Endothelial cell of umbilical vein (primary cell): ENCODE measurements around the gene MAP3K1. TPM values are rescaled to one million over a fixed set of nuclear protein-coding genes. Genes with fewer than 3 reads are reported as not detected.

Experiments
- BruUV-seq: library from RNA; stranded (reverse); fragments of 400-500 nt; replicated peaks from 2 replicates; lab custom pipeline; 2021; lab: Mats Ljungman, UMichigan
- CTCF ChIA-PET: fragments of 300-600, 350-600 bp; sonication (Branson Sonifier 250); formaldehyde crosslinking; loops from one replicate; lab custom pipeline; 2021; ENCODE audit warnings: antibody characterized with exemption, inconsistent platforms; lab: Charles Lee
- POLR2A ChIA-PET: fragments of 300-600, 350-600 bp; sonication (Branson Sonifier 250); formaldehyde crosslinking; loops from one replicate; lab custom pipeline; 2021; ENCODE audit warnings: antibody characterized with exemption, inconsistent platforms; lab: Charles Lee
- DNase-seq: peaks from one replicate; pipeline ENCODE4 v3.0.0-alpha.2; 2011; ENCODE audit warnings: low read depth, low spot score
- FAIRE-seq: peaks from 2 replicates; lab custom pipeline; 2011; peaks lifted over from hg19 to GRCh38; lab: Jason Lieb, UNC
- H2AFZ ChIP-seq: 2 replicates; pipeline ENCODE4 v1.6.0; 2012; ENCODE audit warnings: low read depth, low read length, control low read depth, inconsistent platforms
- H3K27ac ChIP-seq: 2 replicates; pipeline ENCODE4 v1.5.1; 2011; ENCODE audit warnings: low read depth, mild to moderate bottlenecking, control low read depth, low read length, moderate library complexity; ENCODE audit not compliant: insufficient read depth
- H3K27me3 ChIP-seq, 2 experiments: 2 replicates each; pipeline versions ENCODE4 v1.6.0 to v1.6.1; 2011; ENCODE audit warnings: low read length in 2 of 2, mixed read lengths in 1 of 2; ENCODE audit not compliant: control insufficient read depth in 2 of 2, insufficient read depth in 2 of 2
- H3K36me3 ChIP-seq, 2 experiments: 2 replicates in 1 of 2; 3 replicates in 1 of 2; pipeline ENCODE4 v1.5.1; 2011; ENCODE audit warnings: low read length in 2 of 2, mild to moderate bottlenecking in 1 of 2, moderate library complexity in 1 of 2; ENCODE audit not compliant: control insufficient read depth in 2 of 2, insufficient read depth in 2 of 2; ENCODE audit errors: extremely low read depth in 1 of 2
- H3K4me1 ChIP-seq: 3 replicates; pipeline ENCODE4 v1.5.1; 2011; ENCODE audit warnings: mild to moderate bottlenecking, low read length; ENCODE audit not compliant: control insufficient read depth, insufficient read depth; ENCODE audit errors: extremely low read depth
- H3K4me2 ChIP-seq: 2 replicates; pipeline ENCODE4 v1.6.1; 2011; ENCODE audit warnings: low read length, control low read depth, mixed read lengths; ENCODE audit not compliant: insufficient read depth
- H3K4me3 ChIP-seq, 3 experiments: fragments of 200-600 bp in 1 of 3; sonication (generic), shearing (Covaris generic) in 1 of 3; replicated peaks in 1 of 3; 2 replicates each; pipeline ENCODE4 v1.5.1; 2011 to 2016; ENCODE audit warnings: control low read depth in 3 of 3, low read length in 3 of 3, mild to moderate bottlenecking in 2 of 3, inconsistent platforms in 1 of 3, low read depth in 1 of 3, moderate library complexity in 1 of 3; ENCODE audit not compliant: insufficient read depth in 1 of 3
- H3K79me2 ChIP-seq: 2 replicates; pipeline ENCODE4 v1.6.0; 2012; ENCODE audit warnings: low read length, inconsistent platforms; ENCODE audit not compliant: control insufficient read depth, insufficient read depth
- H3K9ac ChIP-seq: replicated peaks from 2 replicates; pipeline ENCODE3; 2011; ENCODE audit warnings: low read length, control low read depth; ENCODE audit not compliant: insufficient read depth; ENCODE audit errors: extremely low read depth
- H3K9me1 ChIP-seq: replicated peaks from 3 replicates; pipeline ENCODE4 v1.6.0; 2011; ENCODE audit warnings: mild to moderate bottlenecking, low read length; ENCODE audit not compliant: control insufficient read depth, insufficient read depth; ENCODE audit errors: extremely low read depth
- H3K9me3 ChIP-seq: replicated peaks from 2 replicates; pipeline ENCODE4 v1.5.1; 2012; ENCODE audit warnings: low read length, inconsistent platforms; ENCODE audit not compliant: control insufficient read depth, insufficient read depth
- H4K20me1 ChIP-seq: replicated peaks from 2 replicates; pipeline ENCODE3; 2011; ENCODE audit warnings: mild to moderate bottlenecking, low read length; ENCODE audit not compliant: control insufficient read depth, insufficient read depth; ENCODE audit errors: extremely low read depth
- CTCF ChIP-seq, 2 donors: IDR thresholded peaks; 1 replicate in 1 of 2; 2 replicates in 1 of 2; pipeline ENCODE4 v1.5.1; 2011; ENCODE audit warnings: low read length in 2 of 2, mild to moderate bottlenecking in 2 of 2, moderate library complexity in 2 of 2, control low read depth in 1 of 2, inconsistent platforms in 1 of 2, low read depth in 1 of 2; ENCODE audit not compliant: insufficient read depth in 1 of 2; ENCODE audit errors: extremely low read depth in 1 of 2
- EZH2 ChIP-seq: IDR thresholded peaks from 2 replicates; pipeline ENCODE4 v1.6.1; 2012; ENCODE audit warnings: borderline replicate concordance, low read depth, mild to moderate bottlenecking, moderate library complexity, low read length, inconsistent platforms; ENCODE audit not compliant: severe bottlenecking
- FOS ChIP-seq: IDR thresholded peaks from 2 replicates; pipeline ENCODE4 v1.6.1; 2011; ENCODE audit warnings: mild to moderate bottlenecking, low read length, moderate library complexity, borderline replicate concordance; ENCODE audit not compliant: insufficient read depth
- GATA2 ChIP-seq: IDR thresholded peaks from 2 replicates; pipeline ENCODE4 v1.7.0; 2011; ENCODE audit warnings: low read depth, mild to moderate bottlenecking, moderate library complexity, mixed read lengths, low read length; ENCODE audit not compliant: insufficient read length, insufficient read depth
- JUN ChIP-seq: IDR thresholded peaks from 2 replicates; pipeline ENCODE4 v1.6.1; 2011; ENCODE audit warnings: borderline replicate concordance, low read depth; ENCODE audit not compliant: insufficient read length, insufficient read depth
- MAX ChIP-seq: IDR thresholded peaks from 2 replicates; pipeline ENCODE4 v1.6.1; 2011; ENCODE audit not compliant: insufficient read depth, insufficient read length
- MYC ChIP-seq: IDR thresholded peaks from one replicate; pipeline ENCODE4 v1.6.1; 2011; ENCODE audit warnings: mild to moderate bottlenecking, low read depth, low read length
- POLR2A ChIP-seq: IDR thresholded peaks from 2 replicates; pipeline ENCODE4 v1.6.1; 2012; ENCODE audit warnings: low read depth, mild to moderate bottlenecking, control low read depth, low read length
- POLR2AphosphoS5 ChIP-seq: IDR thresholded peaks from 2 replicates; pipeline ENCODE4 v1.6.1; 2012; ENCODE audit warnings: low read depth, mild to moderate bottlenecking, control low read depth, low read length, moderate library complexity; ENCODE audit not compliant: insufficient read depth
- dilution Hi-C: fragments of 300-500 bp; cut with MboI; formaldehyde crosslinking; loops from one replicate; pipeline ENCODE4 v1.15.0; 2019; ENCODE audit warnings: low sequenced_read_pairs; ENCODE audit not compliant: extremely low pct_ligation_motif_present
- intact Hi-C: fragments of 100-400 bp; cut with micrococcal nuclease; formaldehyde crosslinking; loops from one replicate; pipeline ENCODE4 v1.10.0; 2022
- polyA plus RNA-seq, 4 experiments: library from polyadenylated mRNA; depleted of rRNA in 3 of 4; stranded (reverse) in 3 of 4; unstranded in 1 of 4; fragments of >200 nt; gene quantifications; 2 replicates each; pipeline versions ENCODE4 v1.2.1 to v1.2.3, GENCODE V29; 2011 to 2012; ENCODE audit warnings: missing spikeins in 1 of 4
- total RNA-seq: library from RNA; stranded (reverse); gene quantifications from 2 replicates; pipeline ENCODE4 v1.2.3, GENCODE V29; 2021

Gene MAP3K1
- total and polyA plus RNA-seq, 2 donors (not counting 3 experiments of a cell fraction or from before 2014, with no cell fraction given) = 5.7 to 14.4 TPM

GRCh38 chr5:56908942-56909293 is 93.6 kb downstream of the MAP3K1 start:
- Histone ChIP-seq H3K36me3 (no peaks in the 10 kb centered on the region), H3K4me2 (peak overlapping the region; percentile 52), H4K20me1 (no peaks in the 10 kb centered on the region), H3K79me2 (no peaks in the 10 kb centered on the region), H3K4me3 (peak overlapping the region; percentile 29 to 63 (median 46)), H3K9me1 (no peaks in the 10 kb centered on the region), H2AFZ (peak overlapping the region; percentile 84), H3K27ac (peak overlapping the region; percentile 84), H3K9ac (peak overlapping the region; percentile 83), H3K9me3 (no peaks in the 10 kb centered on the region), H3K27me3 (peaks cover 0 to 3% of the 10 kb centered on the region in 2 experiments), H3K4me1 (peaks cover 9% of the 10 kb centered on the region)
- DNase-seq (no peak), FAIRE-seq (no peak)
- POLR2A ChIA-PET = interaction anchor here (0.6 to 1.7 kb wide), 2 partner anchors 15 to 691 kb away, joined by 3 to 6 read pairs; no protein-coding TSS in a partner anchor
- CTCF ChIA-PET = interaction anchor here (0.8 to 2.3 kb wide), 6 partner anchors 9 to 638 kb away, joined by 3 to 8 read pairs (median 4); no protein-coding TSS in a partner anchor
- intact Hi-C loops (loop anchor here (1.0 to 2.0 kb wide), 2 partner anchors 43 to 90 kb away; partner anchors contain the start of gene MIER3), dilution Hi-C loops (no loop called here)
- BruUV-seq = no TSS peak
- no peak for TF ChIP-seq FOS
- TF ChIP-seq GATA2 = no peak
- no peak for TF ChIP-seq POLR2AphosphoS5
- TF ChIP-seq EZH2 = no peak
- TF ChIP-seq MYC = no peak
- no peak for TF ChIP-seq POLR2A
- no peak for TF ChIP-seq MAX
- TF ChIP-seq JUN = no peak
- no peak for TF ChIP-seq CTCF (IDR thresholded peaks at IDR 0.05; ENCODE audit: extremely low read depth in 1 of 2, insufficient read depth in 1 of 2, low read depth in 1 of 2, low read length in 2 of 2)
